HEK293T (cell line): ENCODE results near the gene PPFIA3.
A peak's percentile ranks its signal among the peaks of the same experiment; 100 is the strongest.

Source experiments
- CTCF ChIA-PET: fragments of 350-600 bp; formaldehyde crosslinking; extraction: SDS; loops from one replicate; lab custom pipeline; 2021; ENCODE audit warnings: antibody characterized with exemption, inconsistent platforms; lab: Yijun Ruan, JAX
- POLR2A ChIA-PET: fragments of 350-600 bp; formaldehyde crosslinking; extraction: SDS; loops from one replicate; lab custom pipeline; 2020; ENCODE audit warnings: antibody characterized with exemption, inconsistent platforms; lab: Yijun Ruan, JAX
- DNase-seq: peaks from one replicate; pipeline ENCODE4 v3.0.0; 2012; ENCODE audit warnings: mixed read lengths; ENCODE audit errors: extremely low spot score
- ARNT ChIP-seq: fragments of 450-650 bp; IDR thresholded peaks from 2 replicates; pipeline ENCODE4 v1.6.1; 2017; ENCODE audit warnings: mild to moderate bottlenecking
- BHLHE40 ChIP-seq: fragments of 450-650 bp; IDR thresholded peaks from 2 replicates; pipeline ENCODE4 v1.6.1; 2016; ENCODE audit warnings: mild to moderate bottlenecking, moderate library complexity, borderline replicate concordance
- CTBP1 ChIP-seq: fragments of 450-650 bp; IDR thresholded peaks from 2 replicates; pipeline ENCODE4 v1.6.1; 2016; ENCODE audit warnings: borderline replicate concordance
- ELF4 ChIP-seq: fragments of 450-650 bp; IDR thresholded peaks from 2 replicates; pipeline ENCODE4 v1.6.1; 2017; ENCODE audit warnings: antibody characterized with exemption
- FOXA1 ChIP-seq: fragments of 450-650 bp; IDR thresholded peaks from 2 replicates; pipeline ENCODE4 v1.6.1; 2016; ENCODE audit warnings: mild to moderate bottlenecking
- FOXK2 ChIP-seq: fragments of 450-650 bp; IDR thresholded peaks from 2 replicates; pipeline ENCODE4 v1.6.1; 2016; ENCODE audit warnings: mild to moderate bottlenecking
- FOXM1 ChIP-seq: fragments of 450-650 bp; IDR thresholded peaks from 2 replicates; pipeline ENCODE4 v1.6.1; 2017; ENCODE audit warnings: mild to moderate bottlenecking, borderline replicate concordance
- HDGF ChIP-seq: fragments of 450-650 bp; IDR thresholded peaks from 2 replicates; pipeline ENCODE4 v1.6.1; 2017; ENCODE audit warnings: antibody characterized with exemption, borderline replicate concordance
- L3MBTL2 ChIP-seq: fragments of 450-650 bp; conservative IDR thresholded peaks from 2 replicates; pipeline ENCODE4 v1.6.1; 2016; ENCODE audit warnings: mild to moderate bottlenecking
- LEF1 ChIP-seq: fragments of 450-650 bp; IDR thresholded peaks from 2 replicates; pipeline ENCODE4 v1.6.1; 2017; ENCODE audit warnings: mild to moderate bottlenecking, borderline replicate concordance
- NFRKB ChIP-seq: fragments of 450-650 bp; IDR thresholded peaks from 2 replicates; pipeline ENCODE4 v1.6.1; 2016; ENCODE audit warnings: mild to moderate bottlenecking, moderate library complexity
- PKNOX1 ChIP-seq: fragments of 450-650 bp; IDR thresholded peaks from 2 replicates; pipeline ENCODE4 v1.6.1; 2016
- SP1 ChIP-seq: fragments of 450-650 bp; IDR thresholded peaks from 2 replicates; pipeline ENCODE4 v1.6.1; 2017
- SUZ12 ChIP-seq: fragments of 450-650 bp; IDR thresholded peaks from 2 replicates; pipeline ENCODE4 v1.6.1; 2016; ENCODE audit warnings: mild to moderate bottlenecking
- TARDBP ChIP-seq: fragments of 450-650 bp; IDR thresholded peaks from 2 replicates; pipeline ENCODE4 v1.6.1; 2016
- ZNF384 ChIP-seq: fragments of 450-650 bp; IDR thresholded peaks from 2 replicates; pipeline ENCODE4 v1.6.1; 2016

The PPFIA3 gene

GRCh38 chr19:49154279-49154678 is 34.9 kb downstream of the PPFIA3 start:
- ChIA-PET CTCF (no interaction called here), POLR2A (no interaction called here)
- TF ChIP-seq SUZ12 (no peak), TARDBP (no peak), ARNT (no peak), FOXA1 (no peak), NFRKB (no peak), PKNOX1 (no peak), ELF4 (no peak), ZNF384 (no peak), FOXK2 (no peak), LEF1 (no peak), BHLHE40 (no peak), HDGF (no peak), SP1 (no peak), L3MBTL2 (no peak), CTBP1 (no peak), FOXM1 (no peak)
- no peak for DNase-seq

- ChIA-PET CTCF (no interaction called here), POLR2A (no interaction called here)
- no peak for DNase-seq
- TF ChIP-seq BHLHE40 = no peak
- TF ChIP-seq SUZ12 = no peak
- no peak for TF ChIP-seq CTBP1
- TF ChIP-seq SP1 = no peak
- no peak for TF ChIP-seq L3MBTL2
- TF ChIP-seq ZNF384 = no peak
- no peak for TF ChIP-seq ARNT
- TF ChIP-seq FOXM1 = no peak
- TF ChIP-seq TARDBP = no peak
Measured at GRCh38 chr19:49155005-49155819, 35.9 kb downstream of the PPFIA3 start, which contains the start of gene HRC. HRC (minus strand) TSS chr19:49155396; CDS start chr19:49155237, 159 bp downstream.

GRCh38 chr19:49155820-49156346 is 36.5 kb downstream of the PPFIA3 start:
- POLR2A ChIA-PET = no interaction called here
- TF ChIP-seq LEF1 (no peak), SP1 (no peak), BHLHE40 (no peak), FOXM1 (no peak), TARDBP (no peak), FOXK2 (no peak), FOXA1 (no peak), NFRKB (no peak), L3MBTL2 (no peak), ZNF384 (no peak), HDGF (no peak), SUZ12 (no peak), CTBP1 (no peak)
- DNase-seq = no peak
- CTCF ChIA-PET = no interaction called here

- POLR2A ChIA-PET = no interaction called here
- TF ChIP-seq TARDBP (no peak), ZNF384 (no peak), FOXM1 (no peak), FOXA1 (no peak), ARNT (no peak), SP1 (no peak), BHLHE40 (no peak), SUZ12 (no peak), FOXK2 (no peak), NFRKB (no peak), LEF1 (no peak), PKNOX1 (no peak)
- CTCF ChIA-PET = no interaction called here
- peak; percentile 80 for DNase-seq
Measured at GRCh38 chr19:49157445-49158224, 38.3 kb downstream of the PPFIA3 start, which contains the start of gene TRPM4. TRPM4 (plus strand) TSS chr19:49157792; CDS start chr19:49157867, 75 bp downstream.

GRCh38 chr19:49160450-49161189 is 41.3 kb downstream of the PPFIA3 start:
- no peak for DNase-seq
- ChIA-PET CTCF (no interaction called here), POLR2A (interaction anchor here (1.1 kb wide), 1 partner anchor 10 kb away, joined by 5 read pairs; no protein-coding TSS in a partner anchor)
- TF ChIP-seq ELF4 = no peak
- no peak for TF ChIP-seq CTBP1
- no peak for TF ChIP-seq HDGF
- TF ChIP-seq NFRKB = no peak
- TF ChIP-seq FOXA1 = no peak
- no peak for TF ChIP-seq PKNOX1
- no peak for TF ChIP-seq BHLHE40
- no peak for TF ChIP-seq FOXK2
- TF ChIP-seq LEF1 = no peak
- TF ChIP-seq FOXM1 = no peak
- no peak for TF ChIP-seq ARNT
- TF ChIP-seq SUZ12 = no peak
- no peak for TF ChIP-seq TARDBP
- TF ChIP-seq SP1 = no peak
- no peak for TF ChIP-seq L3MBTL2
